ENCODE data around the gene TUSC2. TPM values are rescaled to one million over a fixed set of nuclear protein-coding genes. Genes with fewer than 3 reads are reported as not detected.

The TUSC2 gene
- total and polyA plus RNA-seq, 2 experiments from 2014 or later, result 41.6 to 71.0 TPM

DNA sequence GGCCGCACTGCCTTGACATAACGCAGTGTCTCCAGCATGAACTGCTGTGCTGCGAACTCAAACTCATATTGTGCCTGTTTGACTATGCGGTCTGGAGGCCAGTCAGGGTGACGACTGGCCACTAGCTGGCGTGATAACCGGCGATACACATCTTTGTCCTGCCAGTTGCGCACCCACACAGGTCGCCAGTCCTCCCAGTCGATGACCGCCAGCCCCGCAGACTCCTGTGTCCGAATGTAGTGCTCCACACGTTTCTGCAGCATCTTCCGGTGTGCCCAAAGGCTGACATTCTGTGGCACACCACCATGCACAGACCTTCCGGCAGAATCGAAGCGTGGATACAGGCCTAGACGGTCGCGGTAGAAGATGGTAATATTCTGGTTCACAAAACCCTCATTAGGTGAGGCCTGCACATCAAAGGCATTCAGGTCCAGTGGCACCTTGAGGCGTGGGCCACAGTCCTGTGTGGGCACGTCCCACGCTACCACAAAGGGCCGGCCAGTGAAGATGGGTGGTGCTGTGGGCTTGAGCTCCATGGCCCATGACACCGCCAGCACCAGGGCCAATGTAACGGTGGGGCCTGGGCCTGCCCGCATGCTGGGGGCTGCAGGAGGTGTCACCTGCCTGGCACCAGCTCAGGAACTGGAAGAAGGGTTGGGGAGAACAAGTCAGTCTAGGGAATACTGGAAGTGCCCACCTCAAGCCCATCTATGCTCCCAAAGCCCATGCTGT is 8.0 kb downstream of the TUSC2 start:
- no peaks in the 10 kb centered on the region for H3K9me2 ChIP-seq (ENCODE audit: insufficient read depth)
- H3K4me3 ChIP-seq, result peak overlapping the region; percentile 97
- H4K20me1 ChIP-seq (replicated peaks; ENCODE audit: insufficient read depth), result peaks cover 5% of the 10 kb centered on the region; the same call in 1 of the 2 replicates
- no peak overlapping the region for H2AFZ ChIP-seq
- DNase-seq (ENCODE audit: low spot score) (no peak), ATAC-seq (no peak)
- H3K79me2 ChIP-seq (replicated peaks; ENCODE audit: insufficient read depth), result peaks cover 26% of the 10 kb centered on the region
- H3F3A ChIP-seq (replicated peaks; ENCODE audit: low read depth), result peaks cover 20% of the 10 kb centered on the region; the same call in 1 of the 2 replicates
- Mint-ChIP-seq H3K9me3 (no peaks in the 10 kb centered on the region), H3K4me1 (peaks cover 43% of the 10 kb centered on the region), H3K4me3 (peak overlapping the region; percentile 86), H3K27ac (0 out of 2 replicates have a peak overlapping the region, but pooled peaks have one; percentile 82), H3K36me3 (ENCODE audit: low read depth) (peaks cover 56% of the 10 kb centered on the region), H3K27me3 (ENCODE audit: insufficient read depth, low read depth, poor library complexity) (peaks cover 15% of the 10 kb centered on the region)
- peak overlapping the region; percentile 100 for H3K27ac ChIP-seq (ENCODE audit: low read depth)
- H3K4me1 ChIP-seq (ENCODE audit: insufficient read depth), result peaks cover 15% of the 10 kb centered on the region
- peak overlapping the region; percentile 99 for H3K4me2 ChIP-seq
- TF ChIP-seq, protein P1, sequence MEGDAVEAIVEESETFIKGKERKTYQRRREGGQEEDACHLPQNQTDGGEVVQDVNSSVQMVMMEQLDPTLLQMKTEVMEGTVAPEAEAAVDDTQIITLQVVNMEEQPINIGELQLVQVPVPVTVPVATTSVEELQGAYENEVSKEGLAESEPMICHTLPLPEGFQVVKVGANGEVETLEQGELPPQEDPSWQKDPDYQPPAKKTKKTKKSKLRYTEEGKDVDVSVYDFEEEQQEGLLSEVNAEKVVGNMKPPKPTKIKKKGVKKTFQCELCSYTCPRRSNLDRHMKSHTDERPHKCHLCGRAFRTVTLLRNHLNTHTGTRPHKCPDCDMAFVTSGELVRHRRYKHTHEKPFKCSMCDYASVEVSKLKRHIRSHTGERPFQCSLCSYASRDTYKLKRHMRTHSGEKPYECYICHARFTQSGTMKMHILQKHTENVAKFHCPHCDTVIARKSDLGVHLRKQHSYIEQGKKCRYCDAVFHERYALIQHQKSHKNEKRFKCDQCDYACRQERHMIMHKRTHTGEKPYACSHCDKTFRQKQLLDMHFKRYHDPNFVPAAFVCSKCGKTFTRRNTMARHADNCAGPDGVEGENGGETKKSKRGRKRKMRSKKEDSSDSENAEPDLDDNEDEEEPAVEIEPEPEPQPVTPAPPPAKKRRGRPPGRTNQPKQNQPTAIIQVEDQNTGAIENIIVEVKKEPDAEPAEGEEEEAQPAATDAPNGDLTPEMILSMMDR (conservative IDR thresholded peaks at IDR 0.05; ENCODE audit: low read depth in 2 of 2), result peak in 1 of 2 experiments; percentile 27; a peak in 2 of 4 replicates
- no peak for TF ChIP-seq ZNF331 (CRISPR knock-in tag; IDR thresholded peaks at IDR 0.05; ENCODE audit: low read depth)
- H3K27me3 ChIP-seq (ENCODE audit: insufficient read depth), result no peaks in the 10 kb centered on the region
- H3K36me3 ChIP-seq (ENCODE audit: insufficient read depth), result peaks cover 8% of the 10 kb centered on the region

GRCh38 chr3:50319181-50319893 is 8.7 kb downstream of the TUSC2 start:
- H3K4me1 ChIP-seq (ENCODE audit: insufficient read depth), result peaks cover 15% of the 10 kb centered on the region
- Mint-ChIP-seq H3K9me3 (0 out of 3 replicates have a peak, but pooled peaks cover under 1% of the 10 kb centered on the region), H3K4me1 (peaks cover 37% of the 10 kb centered on the region), H3K27ac (no peak overlapping the region), H3K4me3 (peak overlapping the region; percentile 86), H3K36me3 (ENCODE audit: low read depth) (peaks cover 52% of the 10 kb centered on the region), H3K27me3 (ENCODE audit: insufficient read depth, low read depth, poor library complexity) (peaks cover 10% of the 10 kb centered on the region)
- peaks cover 26% of the 10 kb centered on the region for H3K79me2 ChIP-seq (replicated peaks; ENCODE audit: insufficient read depth)
- H3K27ac ChIP-seq (ENCODE audit: low read depth), result no peak overlapping the region
- peaks cover 8% of the 10 kb centered on the region for H3K36me3 ChIP-seq (ENCODE audit: insufficient read depth)
- no peak overlapping the region for H3K4me2 ChIP-seq
- H4K20me1 ChIP-seq (replicated peaks; ENCODE audit: insufficient read depth), result peaks cover 5% of the 10 kb centered on the region; the same call in 1 of the 2 replicates
- no peak for TF ChIP-seq REST (IDR thresholded peaks at IDR 0.05; ENCODE audit: unreplicated experiment)
- TF ChIP-seq, protein P2, sequence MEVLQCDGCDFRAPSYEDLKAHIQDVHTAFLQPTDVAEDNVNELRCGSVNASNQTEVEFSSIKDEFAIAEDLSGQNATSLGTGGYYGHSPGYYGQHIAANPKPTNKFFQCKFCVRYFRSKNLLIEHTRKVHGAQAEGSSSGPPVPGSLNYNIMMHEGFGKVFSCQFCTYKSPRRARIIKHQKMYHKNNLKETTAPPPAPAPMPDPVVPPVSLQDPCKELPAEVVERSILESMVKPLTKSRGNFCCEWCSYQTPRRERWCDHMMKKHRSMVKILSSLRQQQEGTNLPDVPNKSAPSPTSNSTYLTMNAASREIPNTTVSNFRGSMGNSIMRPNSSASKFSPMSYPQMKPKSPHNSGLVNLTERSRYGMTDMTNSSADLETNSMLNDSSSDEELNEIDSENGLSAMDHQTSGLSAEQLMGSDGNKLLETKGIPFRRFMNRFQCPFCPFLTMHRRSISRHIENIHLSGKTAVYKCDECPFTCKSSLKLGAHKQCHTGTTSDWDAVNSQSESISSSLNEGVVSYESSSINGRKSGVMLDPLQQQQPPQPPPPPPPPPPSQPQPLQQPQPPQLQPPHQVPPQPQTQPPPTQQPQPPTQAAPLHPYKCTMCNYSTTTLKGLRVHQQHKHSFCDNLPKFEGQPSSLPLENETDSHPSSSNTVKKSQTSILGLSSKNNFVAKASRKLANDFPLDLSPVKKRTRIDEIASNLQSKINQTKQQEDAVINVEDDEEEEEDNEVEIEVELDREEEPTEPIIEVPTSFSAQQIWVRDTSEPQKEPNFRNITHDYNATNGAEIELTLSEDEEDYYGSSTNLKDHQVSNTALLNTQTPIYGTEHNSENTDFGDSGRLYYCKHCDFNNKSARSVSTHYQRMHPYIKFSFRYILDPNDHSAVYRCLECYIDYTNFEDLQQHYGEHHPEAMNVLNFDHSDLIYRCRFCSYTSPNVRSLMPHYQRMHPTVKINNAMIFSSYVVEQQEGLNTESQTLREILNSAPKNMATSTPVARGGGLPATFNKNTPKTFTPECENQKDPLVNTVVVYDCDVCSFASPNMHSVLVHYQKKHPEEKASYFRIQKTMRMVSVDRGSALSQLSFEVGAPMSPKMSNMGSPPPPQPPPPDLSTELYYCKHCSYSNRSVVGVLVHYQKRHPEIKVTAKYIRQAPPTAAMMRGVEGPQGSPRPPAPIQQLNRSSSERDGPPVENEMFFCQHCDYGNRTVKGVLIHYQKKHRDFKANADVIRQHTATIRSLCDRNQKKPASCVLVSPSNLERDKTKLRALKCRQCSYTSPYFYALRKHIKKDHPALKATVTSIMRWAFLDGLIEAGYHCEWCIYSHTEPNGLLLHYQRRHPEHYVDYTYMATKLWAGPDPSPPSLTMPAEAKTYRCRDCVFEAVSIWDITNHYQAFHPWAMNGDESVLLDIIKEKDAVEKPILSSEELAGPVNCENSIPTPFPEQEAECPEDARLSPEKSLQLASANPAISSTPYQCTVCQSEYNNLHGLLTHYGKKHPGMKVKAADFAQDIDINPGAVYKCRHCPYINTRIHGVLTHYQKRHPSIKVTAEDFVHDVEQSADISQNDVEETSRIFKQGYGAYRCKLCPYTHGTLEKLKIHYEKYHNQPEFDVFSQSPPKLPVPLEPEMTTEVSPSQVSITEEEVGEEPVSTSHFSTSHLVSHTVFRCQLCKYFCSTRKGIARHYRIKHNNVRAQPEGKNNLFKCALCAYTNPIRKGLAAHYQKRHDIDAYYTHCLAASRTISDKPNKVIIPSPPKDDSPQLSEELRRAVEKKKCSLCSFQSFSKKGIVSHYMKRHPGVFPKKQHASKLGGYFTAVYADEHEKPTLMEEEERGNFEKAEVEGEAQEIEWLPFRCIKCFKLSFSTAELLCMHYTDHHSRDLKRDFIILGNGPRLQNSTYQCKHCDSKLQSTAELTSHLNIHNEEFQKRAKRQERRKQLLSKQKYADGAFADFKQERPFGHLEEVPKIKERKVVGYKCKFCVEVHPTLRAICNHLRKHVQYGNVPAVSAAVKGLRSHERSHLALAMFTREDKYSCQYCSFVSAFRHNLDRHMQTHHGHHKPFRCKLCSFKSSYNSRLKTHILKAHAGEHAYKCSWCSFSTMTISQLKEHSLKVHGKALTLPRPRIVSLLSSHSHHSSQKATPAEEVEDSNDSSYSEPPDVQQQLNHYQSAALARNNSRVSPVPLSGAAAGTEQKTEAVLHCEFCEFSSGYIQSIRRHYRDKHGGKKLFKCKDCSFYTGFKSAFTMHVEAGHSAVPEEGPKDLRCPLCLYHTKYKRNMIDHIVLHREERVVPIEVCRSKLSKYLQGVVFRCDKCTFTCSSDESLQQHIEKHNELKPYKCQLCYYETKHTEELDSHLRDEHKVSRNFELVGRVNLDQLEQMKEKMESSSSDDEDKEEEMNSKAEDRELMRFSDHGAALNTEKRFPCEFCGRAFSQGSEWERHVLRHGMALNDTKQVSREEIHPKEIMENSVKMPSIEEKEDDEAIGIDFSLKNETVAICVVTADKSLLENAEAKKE (CRISPR knock-in tag; IDR thresholded peaks at IDR 0.05), result no peak
- no peak for TF ChIP-seq NANOG (IDR thresholded peaks at IDR 0.05; ENCODE audit: borderline replicate concordance)
- TF ChIP-seq EZH2 (IDR thresholded peaks at IDR 0.05; ENCODE audit: low read depth, unreplicated experiment), result no peak
- no peak for TF ChIP-seq ZNF114 (CRISPR knock-in tag; IDR thresholded peaks at IDR 0.05)
- TF ChIP-seq ZNF331 (CRISPR knock-in tag; IDR thresholded peaks at IDR 0.05; ENCODE audit: low read depth), result no peak
- DNase-seq (ENCODE audit: low spot score), result no peak
- H3K4me3 ChIP-seq, result no peak overlapping the region
- H3K27me3 ChIP-seq (ENCODE audit: insufficient read depth), result no peaks in the 10 kb centered on the region
- no peak overlapping the region for H2AFZ ChIP-seq
- no peak for ATAC-seq
- peaks cover 21% of the 10 kb centered on the region; the same call in 1 of the 2 replicates for H3F3A ChIP-seq (replicated peaks; ENCODE audit: low read depth)
- H3K9me2 ChIP-seq (ENCODE audit: insufficient read depth), result no peaks in the 10 kb centered on the region

Data from GM23338 (cell line).